ENCODE results near the gene CCT2.

DNA sequence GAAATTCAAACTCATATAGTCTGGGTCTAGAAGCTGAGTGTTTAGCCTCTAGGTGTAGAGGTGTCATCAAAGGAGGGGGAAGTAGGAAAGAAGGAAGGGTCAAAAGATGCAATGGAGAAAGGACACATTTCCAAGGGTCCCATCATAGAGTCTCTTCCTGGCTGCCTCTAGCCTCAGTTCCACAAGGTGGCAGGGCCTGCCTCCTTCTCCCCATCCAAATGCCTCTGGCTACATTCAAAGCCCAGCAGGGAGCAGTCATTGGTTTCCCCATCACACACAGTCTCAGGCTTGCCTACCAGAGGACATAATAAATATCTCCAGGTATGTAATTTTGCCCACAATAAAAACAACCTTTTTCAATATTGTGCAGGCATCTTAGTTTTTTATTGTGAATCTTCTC is 2.1 kb upstream of the CCT2 start:
- TF ChIP-seq, protein P1, sequence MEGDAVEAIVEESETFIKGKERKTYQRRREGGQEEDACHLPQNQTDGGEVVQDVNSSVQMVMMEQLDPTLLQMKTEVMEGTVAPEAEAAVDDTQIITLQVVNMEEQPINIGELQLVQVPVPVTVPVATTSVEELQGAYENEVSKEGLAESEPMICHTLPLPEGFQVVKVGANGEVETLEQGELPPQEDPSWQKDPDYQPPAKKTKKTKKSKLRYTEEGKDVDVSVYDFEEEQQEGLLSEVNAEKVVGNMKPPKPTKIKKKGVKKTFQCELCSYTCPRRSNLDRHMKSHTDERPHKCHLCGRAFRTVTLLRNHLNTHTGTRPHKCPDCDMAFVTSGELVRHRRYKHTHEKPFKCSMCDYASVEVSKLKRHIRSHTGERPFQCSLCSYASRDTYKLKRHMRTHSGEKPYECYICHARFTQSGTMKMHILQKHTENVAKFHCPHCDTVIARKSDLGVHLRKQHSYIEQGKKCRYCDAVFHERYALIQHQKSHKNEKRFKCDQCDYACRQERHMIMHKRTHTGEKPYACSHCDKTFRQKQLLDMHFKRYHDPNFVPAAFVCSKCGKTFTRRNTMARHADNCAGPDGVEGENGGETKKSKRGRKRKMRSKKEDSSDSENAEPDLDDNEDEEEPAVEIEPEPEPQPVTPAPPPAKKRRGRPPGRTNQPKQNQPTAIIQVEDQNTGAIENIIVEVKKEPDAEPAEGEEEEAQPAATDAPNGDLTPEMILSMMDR (IDR thresholded peaks at IDR 0.05 in 8 of 11, conservative IDR thresholded peaks at IDR 0.05 in 3 of 11), result no peak
- TF ChIP-seq POLR2AphosphoS5 (IDR thresholded peaks at IDR 0.05), result no peak

All from spleen (tissue), 7 donors.